SK-N-SH (cell line): Measurements from ENCODE around the gene CDKN2B-AS1. TPM values are rescaled to one million over a fixed set of nuclear protein-coding genes. Genes with fewer than 3 reads are reported as not detected.

ENCODE experiments used
- CTCF ChIA-PET: fragments of 300-600, 350-600 bp; formaldehyde crosslinking; extraction: SDS; loops from one replicate; lab custom pipeline; 2021; lab: Yijun Ruan, JAX
- POLR2A ChIA-PET: fragments of 350-600 bp; sonication (Branson Sonifier 250); formaldehyde crosslinking; extraction: SDS; loops from one replicate; lab custom pipeline; 2020; ENCODE audit warnings: antibody characterized with exemption, inconsistent platforms; lab: Yijun Ruan, JAX
- DNase-seq: peaks from one replicate; pipeline ENCODE4 v3.0.0; 2012
- H2AFZ ChIP-seq: fragments of 200-600 bp; sonication (generic); 2 replicates; pipeline ENCODE4 v1.8.1; 2016; ENCODE audit warnings: antibody characterized with exemption, mild to moderate bottlenecking, low read depth
- H3F3A ChIP-seq: fragments of 200-600 bp; sonication (generic); replicated peaks from 2 replicates; pipeline ENCODE3; 2016; ENCODE audit warnings: antibody characterized with exemption, mild to moderate bottlenecking; ENCODE audit not compliant: insufficient read depth
- H3K27ac ChIP-seq, 2 experiments: fragments of 200-500 bp in 1 of 2; fragments of 200-600 bp in 1 of 2; sonication (Bioruptor generic) in 1 of 2; sonication (generic), shearing (Covaris generic) in 1 of 2; 2 replicates each; pipeline versions ENCODE4 v1.5.1 to v1.6.1; 2014 to 2016; ENCODE audit warnings: low read depth in 2 of 2, inconsistent platforms in 1 of 2, low read length in 1 of 2, mild to moderate bottlenecking in 1 of 2, mixed read lengths in 1 of 2
- H3K27me3 ChIP-seq: fragments of 200-600 bp; sonication (generic), shearing (Covaris generic); 2 replicates; pipeline ENCODE4 v1.6.1; 2016; ENCODE audit warnings: mixed run types; ENCODE audit not compliant: insufficient read depth
- H3K36me3 ChIP-seq, 2 experiments: fragments of 200-500 bp in 1 of 2; fragments of 200-600 bp in 1 of 2; sonication (Bioruptor generic) in 1 of 2; sonication (generic) in 1 of 2; replicated peaks in 1 of 2; 2 replicates each; pipeline versions ENCODE3 to v1.5.1; 2014 to 2016; ENCODE audit warnings: low read length in 1 of 2, mild to moderate bottlenecking in 1 of 2; ENCODE audit not compliant: insufficient read depth in 2 of 2, control insufficient read depth in 1 of 2
- H3K4me1 ChIP-seq, 2 experiments: fragments of 200-500 bp in 1 of 2; fragments of 200-600 bp in 1 of 2; sonication (Bioruptor generic) in 1 of 2; sonication (generic), shearing (Covaris generic) in 1 of 2; 2 replicates each; pipeline versions ENCODE4 v1.5.1 to v1.6.1; 2014 to 2016; ENCODE audit warnings: low read depth in 1 of 2, low read length in 1 of 2, mixed run types in 1 of 2; ENCODE audit not compliant: insufficient read depth in 2 of 2, control insufficient read depth in 1 of 2
- H3K4me2 ChIP-seq: fragments of 200-600 bp; sonication (generic), shearing (Covaris generic); 2 replicates; pipeline ENCODE4 v1.6.1; 2017; ENCODE audit warnings: mixed run types
- H3K4me3 ChIP-seq, 2 experiments: fragments of 200-500 bp in 1 of 2; fragments of 200-600 bp in 1 of 2; sonication (Bioruptor generic) in 1 of 2; sonication (generic), shearing (Covaris generic) in 1 of 2; 2 replicates each; pipeline versions ENCODE4 v1.5.1 to v1.8.1; 2014 to 2016; ENCODE audit warnings: low read depth in 2 of 2, inconsistent platforms in 1 of 2, low read length in 1 of 2, mild to moderate bottlenecking in 1 of 2, mixed read lengths in 1 of 2, moderate library complexity in 1 of 2
- H3K79me2 ChIP-seq: fragments of 200-600 bp; sonication (generic); 2 replicates; pipeline ENCODE4 v1.8.1; 2017; ENCODE audit warnings: mild to moderate bottlenecking; ENCODE audit not compliant: insufficient read depth
- H3K9ac ChIP-seq: fragments of 200-600 bp; sonication (generic); 2 replicates; pipeline ENCODE4 v1.6.1; 2017; ENCODE audit warnings: mixed run types
- H3K9me2 ChIP-seq: fragments of 200-600 bp; sonication (generic); 2 replicates; pipeline ENCODE4 v1.6.1; 2017; ENCODE audit warnings: mixed run types
- H3K9me3 ChIP-seq: fragments of 200-600 bp; sonication (generic); 2 replicates; pipeline ENCODE4 v1.6.1; 2017; ENCODE audit warnings: mixed run types, mild to moderate bottlenecking, moderate library complexity
- H4K20me1 ChIP-seq: fragments of 200-600 bp; sonication (generic); 2 replicates; pipeline ENCODE4 v1.6.1; 2017; ENCODE audit warnings: mild to moderate bottlenecking, mixed run types; ENCODE audit not compliant: insufficient read depth
- CHD2 ChIP-seq: fragments of 150-350 bp; IDR thresholded peaks from 2 replicates; pipeline ENCODE4 v1.6.1; 2018; ENCODE audit warnings: low read length; ENCODE audit not compliant: partially characterized antibody
- FOSL2 ChIP-seq: IDR thresholded peaks from 2 replicates; pipeline ENCODE4 v1.4.0; 2012; ENCODE audit warnings: low read depth, mild to moderate bottlenecking, moderate library complexity, borderline replicate concordance
- GABPA ChIP-seq: IDR thresholded peaks from 2 replicates; pipeline ENCODE4 v1.4.0; 2012; ENCODE audit warnings: low read depth, mild to moderate bottlenecking
- MEF2A ChIP-seq: IDR thresholded peaks from 2 replicates; pipeline ENCODE4 v1.4.0; 2012; ENCODE audit warnings: low read depth, borderline replicate concordance
- MXI1 ChIP-seq: IDR thresholded peaks from 2 replicates; pipeline ENCODE4 v1.6.1; 2012; ENCODE audit warnings: mild to moderate bottlenecking, low read depth, low read length, improper control_type of control experiment
- NFIC ChIP-seq: IDR thresholded peaks from 2 replicates; pipeline ENCODE4 v1.4.0; 2012; ENCODE audit warnings: borderline replicate concordance
- RAD21 ChIP-seq: IDR thresholded peaks from 2 replicates; pipeline ENCODE4 v1.6.1; 2012; ENCODE audit warnings: mild to moderate bottlenecking, low read length
- RCOR1 ChIP-seq: fragments of 150-350 bp; IDR thresholded peaks from 2 replicates; pipeline ENCODE4 v1.6.1; 2017; ENCODE audit warnings: antibody characterized with exemption, low read length
- RFX5 ChIP-seq: IDR thresholded peaks from 2 replicates; pipeline ENCODE4 v1.6.1; 2012; ENCODE audit warnings: mild to moderate bottlenecking, improper control_type of control experiment, low read length
- RXRA ChIP-seq: IDR thresholded peaks from 2 replicates; pipeline ENCODE4 v1.4.0; 2012; ENCODE audit warnings: low read depth, mild to moderate bottlenecking, borderline replicate concordance
- SIN3A ChIP-seq: IDR thresholded peaks from 2 replicates; pipeline ENCODE4 v1.6.1; 2012; ENCODE audit warnings: low read depth, mild to moderate bottlenecking, low read length, moderate library complexity, borderline replicate concordance
- TAF1 ChIP-seq: IDR thresholded peaks from 2 replicates; pipeline ENCODE4 v1.6.1; 2012; ENCODE audit warnings: low read depth, mild to moderate bottlenecking, low read length, moderate library complexity, borderline replicate concordance
- TEAD4 ChIP-seq: IDR thresholded peaks from 2 replicates; pipeline ENCODE4 v1.4.0; 2012; ENCODE audit warnings: mild to moderate bottlenecking, borderline replicate concordance; ENCODE audit not compliant: insufficient read depth
- WGBS: methylation state at CpG from one replicate; pipeline ENCODE4 v1.1.6; 2017; ENCODE audit warnings: low lambda C conversion rate; 5-methylcytosine and 5-hydroxymethylcytosine counted together
- polyA plus RNA-seq, 3 experiments: library from polyadenylated mRNA; depleted of rRNA; stranded (reverse); fragments of >200 nt; gene quantifications; 2 replicates each; pipeline ENCODE4 v1.2.3, GENCODE V29; 2012
- TF ChIP-seq, protein P1 (sequence below): IDR thresholded peaks from 2 replicates; pipeline ENCODE4 v1.4.0; 2012; ENCODE audit warnings: low read depth, borderline replicate concordance
- TF ChIP-seq, protein P2 (sequence below): IDR thresholded peaks from 2 replicates; pipeline ENCODE4 v1.4.0; 2012; ENCODE audit warnings: low read depth, borderline replicate concordance
- TF ChIP-seq, protein P3 (sequence below): fragments of 150-350 bp; IDR thresholded peaks from 2 replicates; pipeline ENCODE4 v1.6.1; 2017; ENCODE audit warnings: antibody characterized with exemption, low read length, low read depth, borderline replicate concordance
- TF ChIP-seq, protein P4 (sequence below): fragments of 150-350 bp; IDR thresholded peaks from 2 replicates; pipeline ENCODE4 v1.6.1; 2016; ENCODE audit warnings: mild to moderate bottlenecking, low read depth, low read length

Gene CDKN2B-AS1
- polyA plus RNA-seq, 1 of the 3 experiments (the other 2 are of a cell fraction), result 0.25 TPM

DNA sequence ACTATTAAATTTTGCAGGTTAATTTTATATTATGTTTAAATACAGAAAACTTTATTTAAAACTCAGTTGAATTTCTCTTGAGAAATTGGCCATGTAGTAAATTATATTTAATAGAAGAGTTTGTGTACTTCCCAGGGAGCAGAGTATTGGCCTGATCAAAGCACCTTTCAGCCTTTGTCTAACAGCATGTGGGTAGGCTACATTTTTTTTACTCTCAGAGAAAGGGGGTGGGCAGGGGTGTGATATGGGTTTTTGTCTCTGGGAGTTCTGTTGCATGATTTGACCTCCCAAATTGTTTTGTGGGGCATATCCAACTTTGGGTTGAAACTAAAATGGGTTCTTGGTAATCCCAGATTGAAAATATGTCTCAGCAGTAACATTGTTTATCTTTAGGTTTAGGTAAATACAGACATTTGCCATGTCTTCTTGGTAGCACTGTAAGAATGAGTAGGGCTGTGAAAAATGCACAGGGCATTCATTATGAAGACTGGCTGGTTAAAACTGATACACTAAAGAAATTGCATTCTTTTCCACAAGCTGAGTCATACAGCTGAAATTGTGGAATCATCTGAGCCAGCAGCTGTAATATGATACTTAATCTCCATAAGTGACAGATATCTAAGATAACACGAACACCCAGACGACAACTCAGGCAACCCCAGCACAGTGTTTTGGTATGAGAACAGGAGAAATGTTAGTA, 89.9 kb downstream of the CDKN2B-AS1 start (continued):
- TF ChIP-seq, protein P1, sequence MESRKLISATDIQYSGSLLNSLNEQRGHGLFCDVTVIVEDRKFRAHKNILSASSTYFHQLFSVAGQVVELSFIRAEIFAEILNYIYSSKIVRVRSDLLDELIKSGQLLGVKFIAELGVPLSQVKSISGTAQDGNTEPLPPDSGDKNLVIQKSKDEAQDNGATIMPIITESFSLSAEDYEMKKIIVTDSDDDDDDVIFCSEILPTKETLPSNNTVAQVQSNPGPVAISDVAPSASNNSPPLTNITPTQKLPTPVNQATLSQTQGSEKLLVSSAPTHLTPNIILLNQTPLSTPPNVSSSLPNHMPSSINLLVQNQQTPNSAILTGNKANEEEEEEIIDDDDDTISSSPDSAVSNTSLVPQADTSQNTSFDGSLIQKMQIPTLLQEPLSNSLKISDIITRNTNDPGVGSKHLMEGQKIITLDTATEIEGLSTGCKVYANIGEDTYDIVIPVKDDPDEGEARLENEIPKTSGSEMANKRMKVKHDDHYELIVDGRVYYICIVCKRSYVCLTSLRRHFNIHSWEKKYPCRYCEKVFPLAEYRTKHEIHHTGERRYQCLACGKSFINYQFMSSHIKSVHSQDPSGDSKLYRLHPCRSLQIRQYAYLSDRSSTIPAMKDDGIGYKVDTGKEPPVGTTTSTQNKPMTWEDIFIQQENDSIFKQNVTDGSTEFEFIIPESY, result peak; percentile 67; the same call in 1 of the 2 replicates
- peak; percentile 78 for TF ChIP-seq RXRA
- peak; percentile 26; the same call in 1 of the 2 replicates for TF ChIP-seq MEF2A
- TF ChIP-seq TEAD4, result peak; percentile 77; the same call in 1 of the 2 replicates
- TF ChIP-seq, protein P2, sequence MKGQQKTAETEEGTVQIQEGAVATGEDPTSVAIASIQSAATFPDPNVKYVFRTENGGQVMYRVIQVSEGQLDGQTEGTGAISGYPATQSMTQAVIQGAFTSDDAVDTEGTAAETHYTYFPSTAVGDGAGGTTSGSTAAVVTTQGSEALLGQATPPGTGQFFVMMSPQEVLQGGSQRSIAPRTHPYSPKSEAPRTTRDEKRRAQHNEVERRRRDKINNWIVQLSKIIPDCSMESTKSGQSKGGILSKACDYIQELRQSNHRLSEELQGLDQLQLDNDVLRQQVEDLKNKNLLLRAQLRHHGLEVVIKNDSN, result no peak
- TF ChIP-seq RAD21, result no peak
- TF ChIP-seq RCOR1, result no peak
- TF ChIP-seq, protein P3, sequence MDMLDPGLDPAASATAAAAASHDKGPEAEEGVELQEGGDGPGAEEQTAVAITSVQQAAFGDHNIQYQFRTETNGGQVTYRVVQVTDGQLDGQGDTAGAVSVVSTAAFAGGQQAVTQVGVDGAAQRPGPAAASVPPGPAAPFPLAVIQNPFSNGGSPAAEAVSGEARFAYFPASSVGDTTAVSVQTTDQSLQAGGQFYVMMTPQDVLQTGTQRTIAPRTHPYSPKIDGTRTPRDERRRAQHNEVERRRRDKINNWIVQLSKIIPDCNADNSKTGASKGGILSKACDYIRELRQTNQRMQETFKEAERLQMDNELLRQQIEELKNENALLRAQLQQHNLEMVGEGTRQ, result no peak
- TF ChIP-seq RFX5, result no peak

DNA sequence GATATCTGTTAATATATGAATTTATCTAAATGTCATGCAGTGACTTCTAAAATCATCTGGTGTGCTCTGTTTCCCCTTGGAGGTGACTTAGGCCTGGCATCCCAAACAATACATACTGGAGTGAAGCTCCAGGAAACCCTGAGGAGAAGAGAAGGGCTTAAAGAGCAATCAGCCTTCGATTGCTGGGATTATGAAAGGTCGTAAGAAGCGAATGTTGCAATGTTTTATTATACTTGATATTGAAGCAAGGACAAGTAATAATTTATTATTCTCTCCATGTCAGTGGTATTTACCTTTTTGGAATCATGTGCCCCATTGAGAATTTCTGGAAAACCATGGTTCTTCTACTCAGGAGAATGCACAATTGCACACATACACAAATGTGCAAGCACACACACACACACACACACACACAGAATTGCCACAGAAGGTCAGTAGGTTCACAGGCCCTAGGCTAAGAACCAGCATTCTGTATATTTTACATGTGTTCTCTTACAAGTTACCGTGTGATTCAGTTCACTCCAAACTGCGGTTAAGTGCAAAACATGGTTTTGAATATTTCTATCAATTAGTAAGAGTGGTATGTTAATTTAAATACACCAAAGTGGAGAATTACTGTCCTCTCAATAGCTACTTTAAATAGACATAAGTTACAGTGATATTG, 93.6 kb downstream of the CDKN2B-AS1 start:
- 36% methylated on average over 5 of the region's 5 CpGs for WGBS
- TF ChIP-seq TAF1, result no peak
- TF ChIP-seq, protein P3, result no peak
- TF ChIP-seq NFIC, result no peak
- no peak for TF ChIP-seq GABPA
- no peak for TF ChIP-seq CHD2
- no peak for TF ChIP-seq MXI1
- no peak for TF ChIP-seq FOSL2
- TF ChIP-seq, protein P4, sequence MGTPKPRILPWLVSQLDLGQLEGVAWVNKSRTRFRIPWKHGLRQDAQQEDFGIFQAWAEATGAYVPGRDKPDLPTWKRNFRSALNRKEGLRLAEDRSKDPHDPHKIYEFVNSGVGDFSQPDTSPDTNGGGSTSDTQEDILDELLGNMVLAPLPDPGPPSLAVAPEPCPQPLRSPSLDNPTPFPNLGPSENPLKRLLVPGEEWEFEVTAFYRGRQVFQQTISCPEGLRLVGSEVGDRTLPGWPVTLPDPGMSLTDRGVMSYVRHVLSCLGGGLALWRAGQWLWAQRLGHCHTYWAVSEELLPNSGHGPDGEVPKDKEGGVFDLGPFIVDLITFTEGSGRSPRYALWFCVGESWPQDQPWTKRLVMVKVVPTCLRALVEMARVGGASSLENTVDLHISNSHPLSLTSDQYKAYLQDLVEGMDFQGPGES, result no peak
- TF ChIP-seq, protein P2, result no peak
- TF ChIP-seq SIN3A, result no peak
- TF ChIP-seq, all 33 proteins: peak for 0
- H3K9me3 ChIP-seq, result no peaks in the 10 kb centered on the region
- H3K27me3 ChIP-seq, result no peaks in the 10 kb centered on the region
- DNase-seq, result no peak
- H3K79me2 ChIP-seq, result no peaks in the 10 kb centered on the region
- H2AFZ ChIP-seq, result no peak overlapping the region
- no peak overlapping the region for H3K4me2 ChIP-seq
- H3K27ac ChIP-seq, result no peak overlapping the region
- no peaks in the 10 kb centered on the region for H4K20me1 ChIP-seq
- no peaks in the 10 kb centered on the region for H3K9me2 ChIP-seq
- no peaks in the 10 kb centered on the region for H3K36me3 ChIP-seq
- no peak overlapping the region for H3K9ac ChIP-seq
- H3K4me3 ChIP-seq, result no peak overlapping the region
- H3F3A ChIP-seq, result peaks cover 8% of the 10 kb centered on the region
- ChIA-PET CTCF (no interaction called here), POLR2A (no interaction called here)
- H3K4me1 ChIP-seq, result peaks cover 0 to 4% of the 10 kb centered on the region in 2 experiments; a peak in 1 of 4 replicates
